ENCODE results near the gene ABTB1. TPM values are rescaled to one million over a fixed set of nuclear protein-coding genes. Genes with fewer than 3 reads are reported as not detected.
A peak's percentile ranks its signal among the peaks of the same experiment; 100 is the strongest.

The ABTB1 gene
- total and polyA plus RNA-seq, 9 of the 15 experiments (the other 6 are each of a cell fraction or from before 2014, with no cell fraction given) = 0.04 to 2.3 (median 0.55) TPM; not detected in 1

- H4K20me1 ChIP-seq (replicated peaks; ENCODE audit: control insufficient read depth, insufficient read depth, low read length) = 0 out of 2 replicates have a peak, but pooled peaks cover 4% of the 10 kb centered on the region
- in situ Hi-C loops (cut with MboI) (no loop called here), intact Hi-C loops (cut with micrococcal nuclease) (no loop called here)
- no peaks in the 10 kb centered on the region for H3K9me1 ChIP-seq (ENCODE audit: control insufficient read depth, insufficient read depth, low read length)
- no peaks in the 10 kb centered on the region for H3K9me3 ChIP-seq (replicated peaks; ENCODE audit: control insufficient read depth, insufficient read depth, low read depth, low read length)
- ATAC-seq (no peak), DNase-seq (ENCODE audit: extremely low read depth in 1 of 4, low spot score in 3 of 4) (no peak), FAIRE-seq (no peak)
- CTCF ChIA-PET (ENCODE audit: low intra/inter-chr PET ratio) = no interaction called here
- POLR2A ChIA-PET = no interaction called here
- H3K9ac ChIP-seq (ENCODE audit: insufficient read depth in 1 of 2, low read depth in 2 of 2, low read length in 2 of 2) = 0 out of 4 replicates have a peak overlapping the region, but pooled peaks of 1 of the 2 experiments have one; percentile 97
- peaks cover 2% of the 10 kb centered on the region; the same call in 1 of the 3 replicates for H3K36me3 ChIP-seq (ENCODE audit: control insufficient read depth, insufficient read depth, low read length)
- WGBS (ENCODE audit: insufficient coverage, low coverage, missing lambda C conversion rate) = 91% methylated on average over 16 of the region's 20 CpGs
- H3K27ac ChIP-seq (ENCODE audit: extremely low read depth, low read depth, low read length) = no peak overlapping the region
- H3K4me1 ChIP-seq (replicated peaks in 1 of 2; ENCODE audit: control insufficient read depth in 2 of 2, insufficient read depth in 2 of 2, low read length in 2 of 2) = peaks cover 0 to 29% of the 10 kb centered on the region in 2 experiments; a peak in 2 of 5 replicates
- no peaks in the 10 kb centered on the region for H3K27me3 ChIP-seq (ENCODE audit: control insufficient read depth in 2 of 2, insufficient read depth in 2 of 2, low read length in 2 of 2)
- no peak overlapping the region for H3K4me3 ChIP-seq
- no peaks in the 10 kb centered on the region for H3K79me2 ChIP-seq (ENCODE audit: control insufficient read depth, insufficient read depth, low read length)
- no TSS peak for BruUV-seq (replicated peaks)
- H3K4me2 ChIP-seq (ENCODE audit: insufficient read depth, low read length) = no peak overlapping the region
- no peak overlapping the region for H2AFZ ChIP-seq (ENCODE audit: low read depth, low read length)
- no peak for TF ChIP-seq ZNF280B (CRISPR knock-in tag; IDR thresholded peaks at IDR 0.05)
- TF ChIP-seq RBM15 (IDR thresholded peaks at IDR 0.05; ENCODE audit: insufficient read depth, low read length) = no peak
- TF ChIP-seq ZNF12 (CRISPR knock-in tag; IDR thresholded peaks at IDR 0.05) = no peak
- no peak for TF ChIP-seq GTF3C2 (IDR thresholded peaks at IDR 0.05; ENCODE audit: borderline replicate concordance, extremely low read depth, insufficient read length)
- no peak for TF ChIP-seq HOMEZ (CRISPR knock-in tag; IDR thresholded peaks at IDR 0.05)
- no peak for TF ChIP-seq ZNF398 (CRISPR knock-in tag; IDR thresholded peaks at IDR 0.05)
- TF ChIP-seq TCF7 (IDR thresholded peaks at IDR 0.05; ENCODE audit: borderline replicate concordance) = no peak
- TF ChIP-seq TSHZ1 (CRISPR knock-in tag; IDR thresholded peaks at IDR 0.05) = no peak
These were observed 1.8 kb upstream of the ABTB1 start for GRCh38 chr3:127670761-127671522.

All from K562 (cell line).